Heart right ventricle (tissue), 16 donors: ENCODE measurements around the gene TREM2. TPM values are rescaled to one million over a fixed set of nuclear protein-coding genes. Genes with fewer than 3 reads are reported as not detected.

ENCODE experiments used
- ATAC-seq, 8 donors: fragments of 200-7000 bp; cut with Tn5 transposase; one replicate each; pipeline ENCODE4 v1.9.1; 2020; ENCODE audit warnings: mild to moderate bottlenecking in 8 of 8, moderate library complexity in 8 of 8, moderate number of reproducible peaks in 1 of 8
- DNase-seq, 2 donors: peaks; one replicate each; pipeline ENCODE4 v3.0.0-alpha.2; 2020
- H3K27ac ChIP-seq, 10 donors: fragments of 200-600 bp; sonication (generic) in 2 of 10; one replicate each; pipeline versions ENCODE4 v1.5.0 to v1.8.0; 2020 to 2022; ENCODE audit warnings: mild to moderate bottlenecking in 3 of 10
- H3K27me3 ChIP-seq, 7 donors: fragments of 200-600 bp; one replicate each; pipeline ENCODE4 v1.8.0; 2021 to 2022; ENCODE audit warnings: mild to moderate bottlenecking in 2 of 7
- H3K36me3 ChIP-seq, 9 donors: fragments of 200-600 bp; sonication (generic) in 1 of 9; one replicate each; pipeline versions ENCODE4 v1.5.0 to v1.8.0; 2020 to 2022; ENCODE audit warnings: mild to moderate bottlenecking in 2 of 9
- H3K4me1 ChIP-seq, 9 donors: fragments of 200-600 bp; sonication (generic) in 1 of 9; one replicate each; pipeline versions ENCODE4 v1.5.0 to v1.8.0; 2020 to 2022; ENCODE audit warnings: mild to moderate bottlenecking in 4 of 9
- H3K4me3 ChIP-seq, 10 donors: fragments of 200-600 bp; sonication (generic) in 2 of 10; one replicate each; pipeline versions ENCODE4 v1.5.0 to v1.8.0; 2020 to 2022; ENCODE audit warnings: mild to moderate bottlenecking in 7 of 10, moderate library complexity in 2 of 10
- H3K9me3 ChIP-seq, 11 donors: fragments of 200-600 bp in 10 of 11; sonication (generic) in 2 of 11; one replicate each; pipeline versions ENCODE4 v1.5.0 to v1.8.0; 2013 to 2022; ENCODE audit warnings: mild to moderate bottlenecking in 2 of 11, control low read depth in 1 of 11, moderate library complexity in 1 of 11
- CTCF ChIP-seq, 9 donors: fragments of 200-600 bp; sonication (generic) in 2 of 9; IDR thresholded peaks; one replicate each; pipeline versions ENCODE4 v1.5.0 to v1.8.0; 2021 to 2022; ENCODE audit warnings: antibody characterized with exemption in 9 of 9, mild to moderate bottlenecking in 5 of 9, moderate library complexity in 1 of 9
- WGBS, 2 donors: extraction: QIAGEN DNeasy Blood & Tissue Kit; methylation state at CpG; one replicate each; pipeline ENCODE4 v1.1.7; 2013; ENCODE audit warnings: inconsistent platforms in 1 of 2; 5-methylcytosine and 5-hydroxymethylcytosine counted together
- intact Hi-C, 10 donors: fragments of 100-400 bp; cut with DNase I; formaldehyde crosslinking; loops; one replicate each; pipeline versions ENCODE4 v1.11.1 to v1.14.2; 2022
- long read RNA-seq, 3 donors: library from polyadenylated mRNA; unstranded; transcript quantifications; one replicate each; pipeline ENCODE4 v2.0.0, GENCODE V29; 2020 to 2021
- polyA plus RNA-seq, 2 donors: library from polyadenylated mRNA; stranded (reverse); fragments of 200-250 nt; gene quantifications; one replicate each; pipeline ENCODE4 v1.2.3, GENCODE V29; 2013
- total RNA-seq, 10 donors: library from RNA; stranded (reverse); fragmentation: NEBNext Ultra II Directional in 3 of 10; extraction: Animal tissue kit (Norgen Biotek cat#: 25700) in 3 of 10; gene quantifications; one replicate each; pipeline versions ENCODE4 v1.2.1 to v1.2.4, GENCODE V29; 2021 to 2023
- donor health status: Arrhythmogenic right ventricular cardiomyopathy.
- donor health status: ischemic (EF 13 %, LVEDD 7.1; RV severe dilation, severe dysfunction).
- donor health status: healthy with polysubstance abuse.
- donor health status: DM: no; HTN: yes; CAD: no.
- donor health status: DM: no; HTN: no; CAD: no.
- donor health status: ischemic (EF 25% LVEDD 6.9; RV normal size, moderate dysfunction).
- donor health status: ischemic (EF 25% LVEDD 5.7; RV mildly dilated, moderate dysfunction).
- donor health status: healthy.
- donor health status: DM: yes; HTN: yes; CAD: no.
- donor health status: Ischemic cardiomyopathy.
- donor health status: ischemic (EF 35%, LVEDD 5.7; RV mildly dilated, moderate dysfunction).
- donor health status: nonischemic (EF 11% LVEDD 7.7; RV severe dilation, severe dysfunction).
- donor health status: DM: yes; HTN: yes; CAD: no.
- donor health status: PGD.
- donor health status: ischemic (EF 29% LVEDD 5.4; RV normal size, mild dysfunction).
- donor health status: nonischemic (EF 23%, LVEDD 6.1; RV moderate dilation, normal function).

TREM2 gene
- total RNA-seq: 1 to 10 TPM in 3 of 10 donors, under 1 TPM in 4, not detected in 3; 0.40 to 5.5 (median 1.00) TPM
- 1 to 10 TPM; 1.4 to 1.6 TPM for polyA plus RNA-seq
- long read RNA-seq, donor 1, partial matches to known transcripts: 1 of 1 reads
- long read RNA-seq, donor 1, other reads (novel, unspliced or antisense): 0 of 1 reads
- long read RNA-seq, donor 2: 0 reads
- long read RNA-seq, donor 3: 0 reads

- Histone ChIP-seq H3K4me3 (peak within 1 kb of the TSS in 1 of 10 donors; percentile 14), H3K27me3 (peaks cover 0 to 41% (median 29%) of the 10 kb centered on the region in 7 donors)
These were observed at the start of gene TREM2 for GRCh38 chr6:41162687-41163418. Gene TREM2 (minus strand): TSS chr6:41163116. CDS start chr6:41163082, 34 bp downstream.

GRCh38 chr6:41209547-41210320 lies 46.8 kb upstream of the TREM2 start:
- WGBS, 2 donors: 71 to 78% methylated on average over 5 of the region's 5 CpGs
- no peak for ATAC-seq
- H3K4me3 ChIP-seq: no peak overlapping the region
- no peak for DNase-seq
- intact Hi-C loops: no loop called here
- no peak overlapping the region for H3K27ac ChIP-seq
- H3K27me3 ChIP-seq: peaks cover 0 to 23% (median 6%) of the 10 kb centered on the region in 7 donors
- H3K4me1 ChIP-seq: no peaks in the 10 kb centered on the region
- no peak for TF ChIP-seq CTCF (IDR thresholded peaks at IDR 0.05)
- no peaks in the 10 kb centered on the region for H3K36me3 ChIP-seq
- H3K9me3 ChIP-seq: peaks cover 0 to 10% (median 4%) of the 10 kb centered on the region in 11 donors

More at GRCh38 chr6:41162687-41163418, at the start of gene TREM2:
- Histone ChIP-seq H3K9me3 (no peaks in the 10 kb centered on the region), H3K4me1 (peaks cover 0 to 5% (median 0%) of the 10 kb centered on the region in 9 donors), H3K27ac (no peak within 1 kb of the TSS), H3K36me3 (no peaks in the 10 kb centered on the region)
- no peak for TF ChIP-seq CTCF (IDR thresholded peaks at IDR 0.05)
- peak in 2 of 8 donors; percentile 31 to 48 for ATAC-seq
- intact Hi-C loops: no loop called here
- WGBS, 2 donors: 73 to 75% methylated on average over 10 of the region's 10 CpGs
- no peak for DNase-seq

- peaks cover 0 to 23% (median 4%) of the 10 kb centered on the region in 7 donors for H3K27me3 ChIP-seq
- H3K36me3 ChIP-seq: no peaks in the 10 kb centered on the region
- TF ChIP-seq CTCF (IDR thresholded peaks at IDR 0.05): no peak
- DNase-seq (no peak), ATAC-seq (no peak)
- 73 to 81% methylated on average over 7 of the region's 7 CpGs for WGBS, 2 donors
- H3K4me1 ChIP-seq: no peaks in the 10 kb centered on the region
- intact Hi-C loops: no loop called here
- no peak overlapping the region for H3K4me3 ChIP-seq
- H3K9me3 ChIP-seq: no peaks in the 10 kb centered on the region
- no peak overlapping the region for H3K27ac ChIP-seq
These were observed 45.7 kb upstream of the TREM2 start for GRCh38 chr6:41208439-41209106.

GRCh38 chr6:41204156-41204555 lies 41.2 kb upstream of the TREM2 start:
- ATAC-seq: no peak
- peaks cover 0 to 9% (median 0%) of the 10 kb centered on the region in 7 donors for H3K27me3 ChIP-seq
- no peaks in the 10 kb centered on the region for H3K9me3 ChIP-seq
- no peaks in the 10 kb centered on the region for H3K36me3 ChIP-seq
- no peak for TF ChIP-seq CTCF (IDR thresholded peaks at IDR 0.05)
- WGBS, 2 donors: 76 to 81% methylated on average over 1 of the region's 1 CpG
- no peak for DNase-seq
- intact Hi-C loops: no loop called here
- H3K27ac ChIP-seq: no peak overlapping the region
- H3K4me3 ChIP-seq: no peak overlapping the region
- H3K4me1 ChIP-seq: peaks cover 0 to 32% (median 0%) of the 10 kb centered on the region in 9 donors
